DND-41 (cell line): ENCODE data around the gene BCL11B.

Experiments used
- ATAC-seq: fragments of 200-7000 bp; cut with Tn5 transposase; 3 replicates; pipeline ENCODE4 v1.9.1; 2021; ENCODE audit warnings: low read depth; ENCODE audit not compliant: insufficient read depth
- DNase-seq: peaks from one replicate; pipeline ENCODE4 v3.0.0-alpha.2; 2020
- H2AFZ ChIP-seq: 2 replicates; pipeline ENCODE4 v1.6.0; 2012; ENCODE audit warnings: low read depth, low read length
- H3K27ac ChIP-seq: 2 replicates; pipeline ENCODE4 v1.5.1; 2012; ENCODE audit warnings: low read length, inconsistent platforms
- H3K27me3 ChIP-seq: fragments of 200-600 bp; sonication (generic); 2 replicates; pipeline ENCODE4 v1.6.0; 2012; ENCODE audit warnings: low read length, mild to moderate bottlenecking, inconsistent platforms; ENCODE audit not compliant: insufficient read depth, poor library complexity
- H3K36me3 ChIP-seq: 2 replicates; pipeline ENCODE4 v1.5.1; 2012; ENCODE audit warnings: low read length, inconsistent platforms; ENCODE audit not compliant: insufficient read depth
- H3K4me1 ChIP-seq: 2 replicates; pipeline ENCODE4 v1.5.1; 2012; ENCODE audit warnings: mild to moderate bottlenecking, low read length; ENCODE audit not compliant: insufficient read depth
- H3K4me2 ChIP-seq: 2 replicates; pipeline ENCODE4 v1.6.0; 2012; ENCODE audit warnings: mild to moderate bottlenecking, moderate library complexity, low read length, inconsistent platforms; ENCODE audit not compliant: insufficient read depth
- H3K4me3 ChIP-seq, 2 experiments: fragments of 200-600 bp in 1 of 2; shearing (Covaris generic) in 1 of 2; 2 replicates each; pipeline ENCODE4 v1.5.1; 2012 to 2016; ENCODE audit warnings: inconsistent platforms in 2 of 2, low read length in 2 of 2, mild to moderate bottlenecking in 2 of 2, low read depth in 1 of 2, moderate library complexity in 1 of 2
- H3K79me2 ChIP-seq: 2 replicates; pipeline ENCODE4 v1.6.0; 2012; ENCODE audit warnings: low read length, inconsistent platforms; ENCODE audit not compliant: insufficient read depth
- H3K9ac ChIP-seq: 2 replicates; pipeline ENCODE4 v1.6.0; 2012; ENCODE audit warnings: low read depth, mild to moderate bottlenecking, inconsistent platforms, low read length, moderate library complexity
- H3K9me3 ChIP-seq: 2 replicates; pipeline ENCODE4 v1.5.1; 2012; ENCODE audit warnings: low read length, moderate library complexity, mild to moderate bottlenecking, inconsistent platforms; ENCODE audit not compliant: insufficient read depth, severe bottlenecking
- H4K20me1 ChIP-seq: 2 replicates; pipeline ENCODE4 v1.6.0; 2012; ENCODE audit warnings: low read length; ENCODE audit not compliant: insufficient read depth
- CTCF ChIP-seq: IDR thresholded peaks from 2 replicates; pipeline ENCODE4 v1.5.1; 2012; ENCODE audit warnings: borderline replicate concordance, low read length, moderate library complexity, mild to moderate bottlenecking; ENCODE audit not compliant: poor library complexity, severe bottlenecking; ENCODE audit errors: extremely low read depth
- EZH2 ChIP-seq: IDR thresholded peaks from 3 replicates; pipeline ENCODE4 v1.6.1; 2012; ENCODE audit warnings: borderline replicate concordance, low read depth, mild to moderate bottlenecking, moderate library complexity, low read length, inconsistent platforms; ENCODE audit not compliant: severe bottlenecking

The BCL11B gene

GRCh38 chr14:99199846-99200653 lies 71.9 kb downstream of the BCL11B start:
- Histone ChIP-seq H4K20me1 (peaks cover 95% of the 10 kb centered on the region), H2AFZ (no peak overlapping the region), H3K9ac (no peak overlapping the region), H3K4me1 (no peaks in the 10 kb centered on the region), H3K4me3 (no peak overlapping the region), H3K4me2 (no peak overlapping the region), H3K27ac (no peak overlapping the region), H3K9me3 (no peaks in the 10 kb centered on the region), H3K36me3 (peaks cover 97% of the 10 kb centered on the region), H3K27me3 (no peaks in the 10 kb centered on the region), H3K79me2 (peaks cover 100% of the 10 kb centered on the region)
- ATAC-seq (no peak; the same call in 2 of the 3 replicates), DNase-seq (no peak)
- TF ChIP-seq CTCF (no peak), EZH2 (no peak)

- DNase-seq: no peak
- Histone ChIP-seq H3K9me3 (no peaks in the 10 kb centered on the region), H2AFZ (no peak overlapping the region), H3K4me2 (no peak overlapping the region), H3K9ac (no peak overlapping the region), H3K36me3 (peaks cover 97% of the 10 kb centered on the region), H4K20me1 (peaks cover 95% of the 10 kb centered on the region), H3K27me3 (no peaks in the 10 kb centered on the region), H3K4me3 (no peak overlapping the region), H3K79me2 (peaks cover 100% of the 10 kb centered on the region), H3K4me1 (no peaks in the 10 kb centered on the region), H3K27ac (no peak overlapping the region)
- TF ChIP-seq CTCF (no peak), EZH2 (no peak)
- no peak for ATAC-seq
Observed at GRCh38 chr14:99198746-99199502, 73.1 kb downstream of the BCL11B start.

GRCh38 chr14:99196310-99196650 lies 75.7 kb downstream of the BCL11B start:
- ATAC-seq: no peak
- H3K9ac ChIP-seq: no peak overlapping the region
- TF ChIP-seq EZH2: no peak
- no peak for TF ChIP-seq CTCF
- peaks cover 100% of the 10 kb centered on the region for H3K79me2 ChIP-seq
- peaks cover 93% of the 10 kb centered on the region for H4K20me1 ChIP-seq
- H3K4me1 ChIP-seq: peaks cover 4% of the 10 kb centered on the region; the same call in 1 of the 2 replicates
- no peaks in the 10 kb centered on the region for H3K27me3 ChIP-seq
- H2AFZ ChIP-seq: no peak overlapping the region
- no peak for DNase-seq
- no peaks in the 10 kb centered on the region for H3K9me3 ChIP-seq
- H3K36me3 ChIP-seq: peaks cover 92% of the 10 kb centered on the region
- H3K27ac ChIP-seq: no peak overlapping the region
- no peak overlapping the region for H3K4me2 ChIP-seq
- no peak overlapping the region for H3K4me3 ChIP-seq
